Measurements from ENCODE around the gene DDX50. TPM values are rescaled to one million over a fixed set of nuclear protein-coding genes. Genes with fewer than 3 reads are reported as not detected.

The DDX50 gene
- total RNA-seq, 3 donors from 2014 or later (not counting 1 experiment from before 2014, with no cell fraction given) = 28.3 to 33.1 (median 31.9) TPM

DNA sequence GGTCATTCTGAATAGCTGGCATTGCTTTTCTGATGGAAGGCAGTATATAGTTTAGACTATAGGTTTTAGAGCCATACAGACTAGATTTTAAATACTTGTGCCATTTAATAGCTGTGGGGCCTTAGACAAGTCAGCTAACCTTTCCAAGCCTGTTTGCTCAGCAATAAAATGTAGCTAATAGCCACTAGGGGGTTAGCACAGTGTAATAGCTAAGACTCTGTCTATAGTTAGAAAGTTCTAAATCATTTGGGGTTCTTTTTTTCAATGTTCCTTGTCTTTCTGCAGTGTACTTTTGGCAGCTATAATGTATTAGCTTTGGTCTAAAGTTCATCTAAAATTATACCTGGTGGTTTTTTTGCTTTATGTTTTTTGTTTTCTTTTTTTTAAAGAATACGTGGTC is 80.0 kb downstream of the DDX50 start:
- Mint-ChIP-seq H3K27me3 (ENCODE audit: low read depth in 2 of 2) (no peaks in the 10 kb centered on the region), H3K27ac (no peak overlapping the region), H3K9me3 (no peaks in the 10 kb centered on the region), H3K4me1 (no peaks in the 10 kb centered on the region), H3K4me3 (no peak overlapping the region), H3K36me3 (peaks cover 9% of the 10 kb centered on the region)
- Histone ChIP-seq H3K9me3 (ENCODE audit: control insufficient read depth, insufficient read depth, low read length) (no peaks in the 10 kb centered on the region), H3K27me3 (ENCODE audit: control insufficient read depth, insufficient read depth, low read length) (no peaks in the 10 kb centered on the region), H3K4me3 (ENCODE audit: low read length) (no peak overlapping the region), H3K4me1 (ENCODE audit: control insufficient read depth, insufficient read depth, low read length) (no peaks in the 10 kb centered on the region), H3K27ac (ENCODE audit: low read length) (no peak overlapping the region), H3K36me3 (ENCODE audit: control insufficient read depth, insufficient read depth, low read length) (peaks cover 72% of the 10 kb centered on the region)
- DNase-seq (no peak), ATAC-seq (peak in 2 of 3 donors; percentile 27 to 48)
- intact Hi-C loops (cut with micrococcal nuclease) = no loop called here
- TF ChIP-seq CTCF (IDR thresholded peaks at IDR 0.05) = no peak
- WGBS (ENCODE audit: insufficient coverage) = no CpG with 5 or more reads among the region's 1 CpG

DNA sequence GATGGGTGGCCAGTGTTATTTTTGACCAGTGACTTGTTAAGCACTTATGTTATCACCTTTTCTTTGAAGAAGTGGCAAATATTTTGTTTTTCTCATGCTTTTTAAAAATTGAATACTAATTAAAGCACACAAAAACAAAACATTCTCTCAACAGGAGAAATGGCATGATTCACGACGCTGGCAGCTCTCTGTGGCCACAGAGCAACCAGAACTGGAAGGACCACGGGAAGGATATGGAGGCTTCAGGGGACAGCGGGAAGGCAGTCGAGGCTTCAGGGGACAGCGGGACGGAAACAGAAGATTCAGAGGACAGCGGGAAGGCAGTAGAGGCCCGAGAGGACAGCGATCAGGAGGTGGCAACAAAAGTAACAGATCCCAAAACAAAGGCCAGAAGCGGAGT is 81.3 kb downstream of the DDX50 start:
- WGBS (ENCODE audit: insufficient coverage) = 96% methylated on average over 11 of the region's 11 CpGs
- no peak overlapping the region for H3K27ac Mint-ChIP-seq
- no peak overlapping the region for H3K4me3 ChIP-seq (ENCODE audit: low read length)

DNA sequence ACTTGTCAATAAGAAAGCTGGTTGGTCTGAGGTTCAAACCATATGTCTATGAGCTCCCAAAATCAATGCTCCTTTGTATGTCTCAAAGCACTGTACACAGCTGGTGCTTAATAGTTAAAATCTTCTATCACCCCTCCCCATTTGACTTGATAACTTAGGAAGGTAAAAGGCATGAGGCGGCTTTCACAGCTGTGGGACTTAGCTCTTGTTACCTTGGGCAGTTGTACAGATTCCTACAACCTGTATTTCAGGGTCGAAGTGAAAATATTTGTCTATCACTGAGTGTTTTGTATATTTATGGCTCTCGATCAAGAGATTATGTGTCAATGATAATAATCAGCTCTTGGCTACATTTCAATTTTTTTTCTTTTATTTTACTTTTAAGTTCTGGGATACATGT is 86.5 kb downstream of the DDX50 start:
- peaks cover 3% of the 10 kb centered on the region for H3K36me3 Mint-ChIP-seq
- no peak for TF ChIP-seq CTCF (IDR thresholded peaks at IDR 0.05)
- H3K4me1 ChIP-seq (ENCODE audit: control insufficient read depth, insufficient read depth, low read length) = peaks cover 20% of the 10 kb centered on the region
- H3K9me3 Mint-ChIP-seq = no peaks in the 10 kb centered on the region
- H3K9me3 ChIP-seq (ENCODE audit: control insufficient read depth, insufficient read depth, low read length) = no peaks in the 10 kb centered on the region
- no peaks in the 10 kb centered on the region for H3K27me3 Mint-ChIP-seq (ENCODE audit: low read depth in 2 of 2)
- peak overlapping the region; percentile 99 for H3K4me3 Mint-ChIP-seq
- no peak overlapping the region for H3K27ac ChIP-seq (ENCODE audit: low read length)
- no peaks in the 10 kb centered on the region for H3K27me3 ChIP-seq (ENCODE audit: control insufficient read depth, insufficient read depth, low read length)
- H3K4me3 ChIP-seq (ENCODE audit: low read length) = no peak overlapping the region
- DNase-seq (no peak), ATAC-seq (no peak)
- H3K36me3 ChIP-seq (ENCODE audit: control insufficient read depth, insufficient read depth, low read length) = peaks cover 19% of the 10 kb centered on the region
- 100% methylated on average over 3 of the region's 3 CpGs for WGBS (ENCODE audit: insufficient coverage)
- H3K4me1 Mint-ChIP-seq = peaks cover 35 to 37% of the 10 kb centered on the region in 2 donors
- intact Hi-C loops (cut with micrococcal nuclease) = loop anchor here (5.0 kb wide), 1 partner anchor 405 kb away; no protein-coding TSS in a partner anchor
- peak overlapping the region in 1 of 2 donors; percentile 84 for H3K27ac Mint-ChIP-seq

More for the DNA sequence above, 81.3 kb downstream of the DDX50 start:
- DNase-seq (no peak), ATAC-seq (no peak)
- Histone ChIP-seq H3K9me3 (ENCODE audit: control insufficient read depth, insufficient read depth, low read length) (no peaks in the 10 kb centered on the region), H3K4me1 (ENCODE audit: control insufficient read depth, insufficient read depth, low read length) (no peaks in the 10 kb centered on the region), H3K27me3 (ENCODE audit: control insufficient read depth, insufficient read depth, low read length) (no peaks in the 10 kb centered on the region), H3K27ac (ENCODE audit: low read length) (no peak overlapping the region), H3K36me3 (ENCODE audit: control insufficient read depth, insufficient read depth, low read length) (peaks cover 61% of the 10 kb centered on the region)
- intact Hi-C loops (cut with micrococcal nuclease) = no loop called here
- no peak for TF ChIP-seq CTCF (IDR thresholded peaks at IDR 0.05)
- Mint-ChIP-seq H3K36me3 (peaks cover 9% of the 10 kb centered on the region), H3K4me3 (no peak overlapping the region), H3K27me3 (ENCODE audit: low read depth in 2 of 2) (no peaks in the 10 kb centered on the region), H3K9me3 (no peaks in the 10 kb centered on the region), H3K4me1 (no peaks in the 10 kb centered on the region)

Data from natural killer cell (primary cell).